Measurements from ENCODE around the gene PKNOX2. TPM values are rescaled to one million over a fixed set of nuclear protein-coding genes. Genes with fewer than 3 reads are reported as not detected.

Gene PKNOX2
- total RNA-seq, 2 donors from 2014 or later: not detected

DNA sequence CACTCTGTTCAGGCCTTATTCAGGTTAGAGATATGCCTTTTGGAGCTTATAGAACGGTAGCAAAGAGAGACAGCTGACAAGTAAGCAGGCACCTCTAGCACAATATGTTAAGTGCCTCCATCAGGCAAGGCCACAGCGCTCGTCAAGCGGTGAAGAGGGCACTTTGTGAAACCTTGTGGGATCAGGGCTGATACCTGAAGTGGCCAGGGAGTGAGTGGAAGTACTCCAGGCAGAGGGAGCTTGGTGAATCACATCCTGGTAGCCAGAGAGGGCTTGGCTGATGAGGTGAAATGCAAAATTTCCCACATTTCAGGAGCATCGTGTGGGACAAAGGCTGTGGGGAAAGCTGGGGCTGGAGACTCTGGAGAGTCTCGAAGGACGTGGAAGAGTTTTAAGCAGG lies 87.4 kb downstream of the PKNOX2 start:
- Mint-ChIP-seq H3K36me3 (no peaks in the 10 kb centered on the region), H3K4me3 (no peak overlapping the region), H3K4me1 (ENCODE audit: low read depth in 2 of 2) (no peaks in the 10 kb centered on the region), H3K9me3 (no peaks in the 10 kb centered on the region), H3K27ac (no peak overlapping the region), H3K27me3 (peaks cover 17 to 18% of the 10 kb centered on the region in 2 donors)
- no peak for DNase-seq (ENCODE audit: low spot score)
- no peak for ATAC-seq

DNA sequence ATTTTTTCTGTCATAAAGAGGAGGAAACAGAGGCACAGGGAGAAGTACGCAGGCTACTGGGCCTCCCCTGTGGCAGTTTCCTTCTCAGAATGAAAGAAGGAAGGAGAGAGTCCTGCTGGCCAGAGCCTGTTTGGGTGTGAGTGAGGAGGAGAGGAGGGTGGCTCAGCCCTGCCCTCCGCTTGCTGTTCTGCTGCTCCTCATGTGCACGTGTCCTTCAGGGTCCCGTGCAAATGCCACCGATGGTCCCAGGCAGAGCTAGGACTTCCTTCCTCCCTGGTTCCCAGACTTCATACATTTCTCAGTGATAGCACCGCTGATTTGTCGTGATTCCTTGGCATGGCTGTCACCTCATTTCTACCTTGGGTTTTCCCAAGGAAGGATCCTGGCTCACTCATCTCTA lies 88.7 kb downstream of the PKNOX2 start:
- H3K27ac Mint-ChIP-seq: no peak overlapping the region
- H3K36me3 Mint-ChIP-seq: no peaks in the 10 kb centered on the region

DNA sequence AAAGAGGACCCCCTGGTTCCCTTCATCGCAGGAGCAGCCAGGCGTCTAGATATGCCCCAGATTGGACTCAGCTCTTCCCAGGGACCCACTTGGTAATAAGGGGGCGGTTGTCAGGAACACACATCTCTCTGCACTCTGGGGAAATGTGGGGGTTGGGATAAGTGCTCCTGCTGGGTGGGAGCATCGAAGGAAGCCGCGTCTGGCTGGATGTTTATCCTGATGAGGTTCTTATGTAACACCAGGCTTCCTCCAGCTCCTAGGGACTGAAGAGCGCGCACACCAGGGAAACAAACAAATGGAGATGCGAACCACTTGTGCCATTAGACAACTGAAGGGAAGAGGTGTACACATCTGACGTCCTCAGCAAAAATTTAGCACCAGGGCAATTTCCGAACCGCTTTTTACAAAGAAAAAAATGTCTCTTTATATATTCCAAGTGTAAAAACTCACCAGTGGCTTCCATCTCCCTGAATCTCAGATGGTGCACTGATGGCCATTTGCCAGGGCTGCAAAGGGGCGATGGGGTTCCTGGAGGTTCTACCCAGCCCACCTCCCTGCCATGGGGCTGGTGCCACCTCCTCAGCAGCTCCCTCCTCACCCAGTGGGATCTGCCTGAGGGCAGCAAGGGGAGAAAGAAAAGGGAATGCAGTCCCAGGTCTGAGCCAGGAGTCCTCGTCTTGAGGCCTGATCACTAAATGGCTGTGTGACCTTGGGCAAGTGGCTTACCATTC lies 89.4 kb downstream of the PKNOX2 start:
- Mint-ChIP-seq H3K4me1 (ENCODE audit: low read depth in 2 of 2) (no peaks in the 10 kb centered on the region), H3K27ac (no peak overlapping the region), H3K4me3 (no peak overlapping the region), H3K9me3 (no peaks in the 10 kb centered on the region), H3K27me3 (peaks cover 7 to 8% of the 10 kb centered on the region in 2 donors), H3K36me3 (no peaks in the 10 kb centered on the region)
- DNase-seq (ENCODE audit: low spot score) (no peak), ATAC-seq (no peak)

More for the DNA sequence above, 88.7 kb downstream of the PKNOX2 start:
- no peaks in the 10 kb centered on the region for H3K9me3 Mint-ChIP-seq
- ATAC-seq (no peak), DNase-seq (ENCODE audit: low spot score) (no peak)
- H3K4me1 Mint-ChIP-seq (ENCODE audit: low read depth in 2 of 2): no peaks in the 10 kb centered on the region
- peaks cover 7 to 8% of the 10 kb centered on the region in 2 donors for H3K27me3 Mint-ChIP-seq
- no peak overlapping the region for H3K4me3 Mint-ChIP-seq

DNA sequence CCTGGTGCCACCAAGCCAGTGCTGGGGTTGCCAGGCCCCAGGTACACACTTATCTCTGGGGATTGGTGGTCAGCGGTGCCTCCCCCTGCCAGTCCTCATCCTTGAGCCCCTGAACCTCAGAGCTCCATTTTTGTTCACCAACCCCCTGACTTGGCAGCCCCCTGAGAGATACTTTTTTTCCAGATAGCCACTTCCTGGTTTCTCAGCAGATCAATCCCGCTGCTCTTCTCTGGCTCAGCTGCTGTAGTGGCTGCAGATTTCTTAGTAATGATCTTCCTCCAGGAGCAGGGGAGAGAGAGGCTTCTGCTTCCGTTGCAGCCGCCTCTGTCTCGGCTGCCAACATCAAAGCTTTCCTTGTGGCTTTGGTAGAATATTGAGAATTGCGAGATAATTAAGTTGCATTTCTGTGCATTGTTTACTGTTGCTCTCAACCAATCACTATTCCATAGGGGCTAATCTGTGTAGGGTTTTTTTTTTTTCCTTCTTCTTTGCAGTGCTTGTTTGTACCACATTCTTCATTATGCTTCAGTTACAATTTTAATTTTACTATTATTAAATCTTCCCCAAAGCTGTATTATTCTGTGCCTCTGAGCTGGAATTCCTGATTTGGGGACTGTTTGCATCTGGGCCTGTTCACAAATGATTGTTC lies 92.1 kb downstream of the PKNOX2 start:
- ATAC-seq: no peak
- DNase-seq (ENCODE audit: low spot score): no peak
- H3K4me1 Mint-ChIP-seq (ENCODE audit: low read depth in 2 of 2): no peaks in the 10 kb centered on the region
- H3K27ac Mint-ChIP-seq: no peak overlapping the region
- H3K4me3 Mint-ChIP-seq: no peak overlapping the region
- H3K9me3 Mint-ChIP-seq: no peaks in the 10 kb centered on the region
- H3K27me3 Mint-ChIP-seq: peaks cover 10 to 15% of the 10 kb centered on the region in 2 donors
- no peaks in the 10 kb centered on the region for H3K36me3 Mint-ChIP-seq

DNA sequence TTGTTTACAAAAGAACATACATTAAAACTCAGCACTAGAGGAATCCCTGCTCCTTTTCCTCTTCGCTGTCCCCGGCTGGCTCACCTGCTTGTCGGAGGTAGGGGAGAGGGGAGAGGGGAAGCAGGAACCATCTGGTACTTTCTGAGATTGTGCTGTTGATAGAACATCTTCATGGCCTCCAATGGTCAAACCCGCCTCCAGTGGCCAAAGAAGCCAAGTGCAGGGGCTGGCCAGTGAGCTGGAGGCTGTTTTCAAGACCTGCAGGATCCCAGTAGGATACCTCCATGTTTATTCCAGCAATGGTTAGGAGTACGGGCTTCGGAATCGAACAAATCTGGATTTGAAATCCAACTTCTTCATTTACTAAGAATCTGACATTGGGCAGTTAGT lies 92.6 kb downstream of the PKNOX2 start:
- DNase-seq (ENCODE audit: low spot score) (no peak), ATAC-seq (no peak)
- no peaks in the 10 kb centered on the region for H3K9me3 Mint-ChIP-seq
- no peaks in the 10 kb centered on the region for H3K4me1 Mint-ChIP-seq (ENCODE audit: low read depth in 2 of 2)
- no peak overlapping the region for H3K27ac Mint-ChIP-seq
- no peaks in the 10 kb centered on the region for H3K36me3 Mint-ChIP-seq
- H3K27me3 Mint-ChIP-seq: peaks cover 10 to 16% of the 10 kb centered on the region in 2 donors
- H3K4me3 Mint-ChIP-seq: no peak overlapping the region

DNA sequence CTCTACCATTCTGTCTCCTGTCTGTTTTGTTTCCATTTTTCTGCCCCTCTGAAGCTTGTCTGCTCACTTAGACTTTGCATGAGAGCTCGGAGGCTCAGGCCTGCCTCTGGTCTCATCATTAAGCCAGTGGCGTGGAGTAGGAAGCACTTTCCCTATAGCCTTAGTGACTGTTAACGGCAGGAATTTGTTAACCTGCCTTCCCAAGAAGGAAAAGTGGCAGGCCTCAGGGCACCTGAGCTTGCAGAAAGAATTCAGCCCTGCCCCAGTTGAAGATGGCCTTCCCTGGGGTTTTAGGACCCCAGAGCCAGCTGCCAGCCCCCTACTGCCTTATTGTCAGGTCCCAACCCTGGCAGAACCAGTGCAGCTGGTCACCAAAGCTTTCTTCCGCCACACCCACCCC lies 93.2 kb downstream of the PKNOX2 start:
- Mint-ChIP-seq H3K4me3 (no peak overlapping the region), H3K27me3 (peaks cover 13 to 18% of the 10 kb centered on the region in 2 donors), H3K27ac (no peak overlapping the region), H3K36me3 (no peaks in the 10 kb centered on the region), H3K4me1 (ENCODE audit: low read depth in 2 of 2) (no peaks in the 10 kb centered on the region), H3K9me3 (no peaks in the 10 kb centered on the region)
- no peak for ATAC-seq
- no peak for DNase-seq (ENCODE audit: low spot score)

DNA sequence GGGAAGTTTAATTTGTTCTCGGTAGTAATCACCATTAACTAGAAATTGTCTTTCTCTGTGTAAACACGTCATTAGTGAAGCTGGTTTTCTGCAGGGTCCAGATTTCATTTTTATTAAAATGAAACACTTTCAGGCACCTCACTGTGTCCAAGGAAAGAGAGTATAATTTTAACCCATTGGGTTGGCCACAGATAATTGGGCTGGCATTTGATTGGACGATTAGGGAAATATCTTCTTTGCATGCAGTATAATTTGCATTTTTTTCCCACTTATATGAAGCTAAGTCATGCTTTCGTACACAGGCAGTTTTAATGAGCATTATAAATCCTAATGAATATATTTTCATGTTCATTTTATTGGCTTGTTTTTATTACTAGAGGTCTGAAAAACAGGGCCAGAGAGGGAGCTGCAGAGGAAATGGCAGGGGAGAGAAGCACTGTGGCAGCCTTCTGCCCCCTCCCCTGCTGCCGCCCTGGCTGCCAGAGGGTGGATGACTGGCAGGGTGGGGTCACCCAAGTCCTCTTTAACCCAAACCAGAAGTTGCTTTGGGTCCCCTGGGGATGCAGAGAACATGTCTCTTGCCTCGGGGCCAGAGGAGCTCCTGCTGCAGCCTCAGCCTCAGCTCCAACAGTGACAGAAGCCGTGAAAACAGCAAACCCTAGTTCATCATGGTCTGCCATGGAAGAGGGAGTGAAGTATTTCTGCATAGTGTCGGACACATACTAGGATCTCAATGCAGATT lies 93.9 kb downstream of the PKNOX2 start:
- Mint-ChIP-seq H3K4me3 (no peak overlapping the region), H3K27me3 (peaks cover 16 to 19% of the 10 kb centered on the region in 2 donors), H3K36me3 (no peaks in the 10 kb centered on the region), H3K27ac (no peak overlapping the region), H3K9me3 (no peaks in the 10 kb centered on the region), H3K4me1 (ENCODE audit: low read depth in 2 of 2) (no peaks in the 10 kb centered on the region)
- ATAC-seq (no peak), DNase-seq (ENCODE audit: low spot score) (no peak)

DNA sequence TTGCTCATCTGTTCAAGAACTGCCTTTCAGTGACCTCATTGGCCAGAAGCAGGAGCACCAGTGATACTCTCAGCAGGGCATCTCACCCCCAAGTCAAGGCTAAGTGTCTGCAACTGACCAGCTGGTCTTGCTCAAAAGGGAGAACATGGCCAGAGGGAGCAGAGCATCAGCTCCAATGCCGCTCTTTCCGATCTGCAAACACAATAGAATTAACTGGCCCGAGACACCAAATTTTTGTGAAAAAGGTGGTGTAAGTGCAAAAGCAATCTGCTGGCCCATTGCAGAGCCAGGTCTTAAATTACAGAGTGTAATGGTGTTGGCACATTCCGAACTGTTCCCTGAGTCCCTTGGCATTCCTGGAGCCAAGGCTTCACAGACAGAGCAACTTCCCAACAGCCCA lies 97.0 kb downstream of the PKNOX2 start:
- DNase-seq (ENCODE audit: low spot score): no peak
- H3K27ac Mint-ChIP-seq: no peak overlapping the region
- peaks cover 16 to 23% of the 10 kb centered on the region in 2 donors for H3K27me3 Mint-ChIP-seq
- no peaks in the 10 kb centered on the region for H3K4me1 Mint-ChIP-seq (ENCODE audit: low read depth in 2 of 2)
- H3K4me3 Mint-ChIP-seq: no peak overlapping the region
- no peak for ATAC-seq
- no peaks in the 10 kb centered on the region for H3K36me3 Mint-ChIP-seq
- H3K9me3 Mint-ChIP-seq: no peaks in the 10 kb centered on the region

DNA sequence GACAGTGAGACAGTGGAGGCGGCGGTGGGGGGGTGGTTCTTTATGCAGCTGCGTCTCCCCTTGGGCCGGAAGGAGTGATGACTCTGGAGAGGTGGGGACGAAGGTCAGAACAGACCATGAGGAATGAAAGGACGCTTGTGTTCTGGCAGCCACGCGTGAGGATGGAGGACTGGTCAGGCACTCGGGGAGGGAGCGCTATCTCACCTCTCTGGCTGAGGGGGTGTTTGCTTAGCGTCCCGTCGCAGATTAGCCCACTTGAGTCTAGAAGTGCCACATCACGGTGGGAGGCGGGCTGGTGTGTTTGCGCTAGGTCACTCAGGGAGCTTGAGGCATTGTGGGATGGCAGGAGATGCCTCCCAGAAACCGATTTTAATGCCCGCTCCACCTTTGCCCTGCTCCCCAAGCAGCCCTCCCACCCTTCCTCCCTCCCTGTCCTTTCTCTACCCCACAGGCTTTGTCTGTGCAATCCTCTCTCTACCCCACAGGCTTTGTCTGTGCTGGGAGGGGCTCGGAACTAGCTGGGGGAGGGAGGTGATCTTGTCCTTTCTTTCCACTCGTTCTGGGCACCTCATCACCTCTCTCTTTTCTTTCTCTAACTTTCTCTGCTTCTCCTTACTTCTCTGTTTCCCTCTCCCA lies 97.8 kb downstream of the PKNOX2 start:
- no peaks in the 10 kb centered on the region for H3K9me3 Mint-ChIP-seq
- peaks cover 23 to 25% of the 10 kb centered on the region in 2 donors for H3K27me3 Mint-ChIP-seq

DNA sequence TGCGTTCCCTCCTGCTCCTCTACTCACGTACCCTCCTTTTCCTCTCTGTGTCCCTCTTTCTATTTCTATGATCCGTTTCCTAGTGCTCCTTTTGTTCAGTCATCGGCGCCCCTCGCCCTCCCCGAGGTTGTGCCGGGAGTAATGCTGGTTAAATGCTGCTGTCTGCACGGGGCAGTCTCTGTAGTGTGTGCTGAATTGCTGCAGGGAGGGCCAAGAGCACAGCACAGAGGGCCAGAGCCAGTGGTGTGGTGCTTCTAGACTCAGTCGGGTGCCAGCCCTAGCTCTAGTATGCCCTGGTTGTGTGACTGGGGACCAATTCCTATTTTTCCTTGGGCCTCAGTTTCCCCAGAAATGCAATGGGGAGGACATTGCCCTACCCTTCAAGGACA lies 98.3 kb downstream of the PKNOX2 start:
- ATAC-seq (no peak), DNase-seq (ENCODE audit: low spot score) (no peak)
- peaks cover 28 to 29% of the 10 kb centered on the region in 2 donors for H3K27me3 Mint-ChIP-seq
- no peaks in the 10 kb centered on the region for H3K36me3 Mint-ChIP-seq
- no peak overlapping the region for H3K27ac Mint-ChIP-seq
- no peak overlapping the region for H3K4me3 Mint-ChIP-seq
- no peaks in the 10 kb centered on the region for H3K9me3 Mint-ChIP-seq
- no peaks in the 10 kb centered on the region for H3K4me1 Mint-ChIP-seq (ENCODE audit: low read depth in 2 of 2)

More for the DNA sequence above, 97.8 kb downstream of the PKNOX2 start:
- no peak overlapping the region for H3K27ac Mint-ChIP-seq
- no peaks in the 10 kb centered on the region for H3K4me1 Mint-ChIP-seq (ENCODE audit: low read depth in 2 of 2)
- H3K36me3 Mint-ChIP-seq: no peaks in the 10 kb centered on the region
- no peak for DNase-seq (ENCODE audit: low spot score)
- no peak for ATAC-seq
- no peak overlapping the region for H3K4me3 Mint-ChIP-seq

DNA sequence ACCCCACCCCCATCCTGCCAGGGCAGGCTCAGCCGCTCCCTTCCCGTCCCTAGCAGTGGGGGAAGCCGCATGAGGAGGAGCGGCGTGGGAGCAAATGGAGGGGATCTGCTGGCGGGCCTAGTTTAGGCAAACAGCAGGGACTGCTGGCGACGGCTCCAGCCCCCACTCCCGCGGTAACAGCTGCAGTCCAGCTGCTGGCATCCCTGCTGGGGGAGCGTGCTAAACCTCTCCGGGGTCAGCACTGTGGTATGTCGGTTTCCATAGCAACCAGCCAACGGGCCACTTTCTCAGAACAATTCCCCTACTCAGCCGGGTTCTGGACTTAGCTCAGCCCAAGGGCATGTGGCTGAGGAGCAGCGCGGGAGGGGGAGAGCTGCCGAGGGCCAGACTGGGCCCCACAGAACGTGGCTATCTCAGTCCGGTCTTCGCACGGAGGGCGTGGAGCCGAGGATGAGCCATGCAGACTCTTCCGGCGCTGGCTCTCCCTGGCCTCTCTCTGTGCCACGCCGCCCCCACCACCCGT lies 98.8 kb downstream of the PKNOX2 start:
- peaks cover 29 to 30% of the 10 kb centered on the region in 2 donors for H3K27me3 Mint-ChIP-seq
- peak in 1 of 2 donors; percentile 24 for ATAC-seq
- DNase-seq (ENCODE audit: low spot score): no peak

DNA sequence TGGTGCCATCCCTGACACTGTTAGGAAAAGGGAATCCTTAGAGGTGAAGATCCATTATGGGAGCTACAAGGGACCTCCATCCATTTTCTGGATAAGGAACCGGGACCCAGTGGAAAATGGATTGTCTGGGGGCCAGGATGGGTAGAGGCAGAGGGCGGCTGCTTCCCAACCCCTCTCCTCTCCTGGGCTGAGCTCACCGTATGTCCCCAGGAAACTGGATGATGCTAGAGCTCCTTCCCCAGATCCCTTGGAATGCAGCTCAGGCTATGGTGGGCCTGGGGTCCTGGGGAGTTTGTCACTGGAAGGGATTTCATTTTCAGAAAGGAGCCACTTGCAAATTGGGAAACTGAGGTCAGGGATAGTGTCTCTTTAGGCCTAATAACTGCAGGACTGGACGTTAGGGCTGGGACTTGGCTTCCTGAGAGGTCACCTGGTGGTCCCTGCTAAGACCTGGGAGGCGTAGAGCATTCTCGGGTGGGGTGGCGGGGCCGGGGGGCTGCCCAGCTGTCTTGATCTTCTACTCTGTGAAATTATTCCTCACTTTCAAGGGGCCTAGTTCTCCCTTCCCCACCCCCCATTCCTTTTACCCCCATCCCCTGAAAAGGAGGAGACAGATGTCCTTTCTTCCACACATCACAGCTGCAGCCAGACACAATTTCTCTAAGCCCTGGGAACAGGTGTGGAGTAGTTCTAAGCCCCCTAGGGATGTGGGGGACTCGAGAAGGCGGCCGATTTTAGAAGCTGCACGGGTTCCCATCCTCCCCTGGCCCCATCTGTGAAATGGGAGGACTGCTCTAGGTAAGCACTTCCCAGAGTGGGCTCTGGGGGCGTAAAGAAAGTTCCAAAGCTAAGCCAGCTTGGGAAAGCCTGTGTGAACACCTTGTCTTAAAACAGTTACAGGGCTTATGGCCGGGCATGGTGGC lies 99.8 kb downstream of the PKNOX2 start:
- no peak overlapping the region for H3K4me3 Mint-ChIP-seq
- H3K4me1 Mint-ChIP-seq (ENCODE audit: low read depth in 2 of 2): no peaks in the 10 kb centered on the region
- peaks cover 29 to 30% of the 10 kb centered on the region in 2 donors for H3K27me3 Mint-ChIP-seq
- no peak overlapping the region for H3K27ac Mint-ChIP-seq
- H3K36me3 Mint-ChIP-seq: no peaks in the 10 kb centered on the region
- ATAC-seq (no peak), DNase-seq (ENCODE audit: low spot score) (no peak)
- H3K9me3 Mint-ChIP-seq: no peaks in the 10 kb centered on the region

More for the DNA sequence above, 98.8 kb downstream of the PKNOX2 start:
- Mint-ChIP-seq H3K4me1 (ENCODE audit: low read depth in 2 of 2) (no peaks in the 10 kb centered on the region), H3K4me3 (no peak overlapping the region), H3K9me3 (no peaks in the 10 kb centered on the region), H3K36me3 (no peaks in the 10 kb centered on the region), H3K27ac (no peak overlapping the region)

DNA sequence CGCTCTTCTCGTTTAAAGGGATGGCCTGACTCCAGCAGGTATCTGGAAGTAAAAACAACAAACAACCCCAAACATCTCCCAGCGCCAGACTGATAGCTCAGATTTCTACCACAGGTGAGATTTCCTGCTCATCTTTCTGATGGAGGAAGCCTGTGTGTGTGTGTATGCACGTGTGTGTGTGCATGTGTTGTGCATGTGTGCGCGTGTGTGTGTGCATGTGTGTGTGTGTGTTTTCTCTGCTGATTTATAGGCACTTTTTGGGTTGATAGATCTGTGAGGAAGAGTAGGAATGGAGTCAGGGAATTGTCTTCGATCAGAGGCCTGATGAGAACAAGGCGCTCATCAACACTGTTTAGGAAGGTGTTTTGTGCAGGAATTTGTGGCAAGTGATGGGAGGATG lies 103.0 kb downstream of the PKNOX2 start:
- H3K27me3 Mint-ChIP-seq: peaks cover 22 to 32% of the 10 kb centered on the region in 2 donors
- no peaks in the 10 kb centered on the region for H3K9me3 Mint-ChIP-seq
- no peak overlapping the region for H3K27ac Mint-ChIP-seq
- ATAC-seq (no peak), DNase-seq (ENCODE audit: low spot score) (no peak)
- no peak overlapping the region for H3K4me3 Mint-ChIP-seq
- H3K36me3 Mint-ChIP-seq: no peaks in the 10 kb centered on the region
- no peaks in the 10 kb centered on the region for H3K4me1 Mint-ChIP-seq (ENCODE audit: low read depth in 2 of 2)

Data from natural killer cell treated with Interleukin-12 subunit alpha and Interleukin-12 subunit beta and Interleukin-15 and Interleukin-18, amount 100 ng/mL, for 72 hours (primary cell).